HepG2 (cell line): Measurements from ENCODE around the gene SRR. TPM values are rescaled to one million over a fixed set of nuclear protein-coding genes. Genes with fewer than 3 reads are reported as not detected.

Experiments
- ATAC-seq: fragments of 200-7000 bp; cut with Tn5 transposase; 3 replicates; pipeline ENCODE4 v1.9.1; 2020; ENCODE audit warnings: mild to moderate bottlenecking, moderate library complexity
- BruUV-seq: library from RNA; stranded (reverse); fragments of 400-500 nt; replicated peaks from 2 replicates; lab custom pipeline; 2021; lab: Mats Ljungman, UMichigan
- CTCF ChIA-PET: fragments of 300-600 bp; formaldehyde crosslinking; extraction: SDS; loops from one replicate; lab custom pipeline; 2021; ENCODE audit warnings: low total read pairs, inconsistent platforms, low intra/inter-chr PET ratio; lab: Yijun Ruan, JAX
- POLR2A ChIA-PET: fragments of 350-600 bp; sonication (Branson Sonifier 250); formaldehyde crosslinking; loops from one replicate; lab custom pipeline; 2020; ENCODE audit warnings: antibody characterized with exemption, inconsistent platforms; lab: Yijun Ruan, JAX
- DNase-seq: peaks from one replicate; pipeline ENCODE4 v3.0.0-alpha.2; 2015; ENCODE audit warnings: low spot score
- FAIRE-seq: peaks from 3 replicates; lab custom pipeline; 2011; peaks lifted over from hg19 to GRCh38; lab: Jason Lieb, UNC
- H2AFZ ChIP-seq: one replicate; pipeline ENCODE4 v1.6.1; 2011; ENCODE audit warnings: low read length, inconsistent platforms
- H3K27ac ChIP-seq: fragments of 300-600 bp; 3 replicates; pipeline ENCODE4 v1.8.0; 2011; ENCODE audit warnings: mixed run types, mild to moderate bottlenecking, mixed read lengths, low read length, inconsistent platforms; ENCODE audit not compliant: insufficient read depth; ENCODE audit errors: extremely low read length
- H3K27me3 ChIP-seq, 2 experiments: fragments of 200-600 bp in 1 of 2; 2 replicates in 1 of 2; 3 replicates in 1 of 2; pipeline versions ENCODE4 v1.6.0 to v1.8.0; 2011; ENCODE audit warnings: low read length in 2 of 2, mild to moderate bottlenecking in 2 of 2, moderate library complexity in 2 of 2, inconsistent platforms in 1 of 2; ENCODE audit not compliant: insufficient read depth in 2 of 2, control insufficient read depth in 1 of 2
- H3K36me3 ChIP-seq, 2 experiments: fragments of 200-600 bp in 1 of 2; replicated peaks in 1 of 2; 2 replicates in 1 of 2; 3 replicates in 1 of 2; pipeline versions ENCODE4 v1.5.1 to v1.8.0; 2011; ENCODE audit warnings: low read length in 2 of 2, inconsistent platforms in 1 of 2; ENCODE audit not compliant: insufficient read depth in 2 of 2, control insufficient read depth in 1 of 2
- H3K4me1 ChIP-seq: 2 replicates; pipeline ENCODE4 v1.5.1; 2012; ENCODE audit warnings: low read length, inconsistent platforms; ENCODE audit not compliant: insufficient read depth
- H3K4me2 ChIP-seq: 2 replicates; pipeline ENCODE4 v1.6.0; 2011; ENCODE audit warnings: low read depth, low read length, inconsistent platforms
- H3K4me3 ChIP-seq, 3 experiments: fragments of 200-600 bp in 1 of 3; sonication (generic), shearing (Covaris generic) in 1 of 3; replicated peaks in 1 of 3; 2 replicates each; pipeline ENCODE4 v1.5.1; 2011 to 2016; ENCODE audit warnings: low read length in 3 of 3, inconsistent platforms in 2 of 3, low read depth in 2 of 3, mild to moderate bottlenecking in 2 of 3, control low read depth in 1 of 3, mixed read lengths in 1 of 3; ENCODE audit not compliant: insufficient read depth in 1 of 3
- H3K79me2 ChIP-seq: one replicate; pipeline ENCODE4 v1.6.1; 2011; ENCODE audit warnings: low read length, inconsistent platforms; ENCODE audit not compliant: insufficient read depth
- H3K9ac ChIP-seq: 2 replicates; pipeline ENCODE4 v1.6.0; 2011; ENCODE audit warnings: mild to moderate bottlenecking, low read depth, low read length, inconsistent platforms; ENCODE audit not compliant: insufficient read depth
- H3K9me3 ChIP-seq: 2 replicates; pipeline ENCODE4 v1.5.1; 2012; ENCODE audit warnings: mild to moderate bottlenecking, low read length
- H4K20me1 ChIP-seq: 2 replicates; pipeline ENCODE4 v1.6.0; 2011; ENCODE audit warnings: inconsistent platforms, mild to moderate bottlenecking, low read length, moderate library complexity; ENCODE audit not compliant: insufficient read depth
- AGO2 ChIP-seq: fragments of 200-400 bp; formaldehyde crosslinking; optimal IDR thresholded peaks from 2 replicates; pipeline ENCODE3; 2017; ENCODE audit warnings: mild to moderate bottlenecking, low read depth, low read length, moderate library complexity
- CBX2 ChIP-seq, 2 experiments: fragments of 200-600 bp in 1 of 2; sonication (generic); formaldehyde crosslinking in 1 of 2; IDR thresholded peaks; 2 replicates each; pipeline versions ENCODE4 v1.7.0 to v1.8.1; 2018 to 2022; ENCODE audit warnings: low read depth in 2 of 2, low read length in 1 of 2, mild to moderate bottlenecking in 1 of 2, missing genetic modification reagents in 1 of 2
- CCAR2 ChIP-seq: fragments of 200-400 bp; formaldehyde crosslinking; optimal IDR thresholded peaks from 2 replicates; pipeline ENCODE3; 2018; ENCODE audit warnings: low read depth, mild to moderate bottlenecking, low read length, moderate library complexity
- CSRNP2 ChIP-seq: sonication (generic); formaldehyde crosslinking; conservative IDR thresholded peaks from 2 replicates; pipeline ENCODE4 v1.8.0; 2022; ENCODE audit warnings: low read depth, missing genetic modification reagents
- HNF4A ChIP-seq: sonication (generic); formaldehyde crosslinking; IDR thresholded peaks from 2 replicates; pipeline ENCODE4 v1.4.0; 2020; ENCODE audit warnings: missing genetic modification reagents
- KDM6A ChIP-seq: IDR thresholded peaks from 2 replicates; pipeline ENCODE4 v1.6.1; 2016; ENCODE audit warnings: low read depth
- KLF6 ChIP-seq: IDR thresholded peaks from 2 replicates; pipeline ENCODE4 v1.8.0; 2016; ENCODE audit warnings: missing biosample characterization, missing genetic modification reagents
- MIER2 ChIP-seq: IDR thresholded peaks from 2 replicates; pipeline ENCODE4 v1.6.1; 2016; ENCODE audit warnings: missing biosample characterization, missing genetic modification reagents
- RBAK ChIP-seq: sonication (generic); formaldehyde crosslinking; IDR thresholded peaks from 2 replicates; pipeline ENCODE4 v1.5.1; 2020; ENCODE audit warnings: mild to moderate bottlenecking, missing genetic modification reagents
- THYN1 ChIP-seq: sonication (generic); formaldehyde crosslinking; IDR thresholded peaks from 2 replicates; pipeline ENCODE4 v1.8.1; 2023; ENCODE audit warnings: low read depth, mild to moderate bottlenecking, moderate library complexity, missing genetic modification reagents, borderline replicate concordance
- YY1 ChIP-seq: IDR thresholded peaks from 2 replicates; pipeline ENCODE4 v1.6.1; 2011; ENCODE audit warnings: low read length, low read depth, moderate library complexity, mild to moderate bottlenecking; ENCODE audit not compliant: insufficient read depth, insufficient replicate concordance
- ZNF18 ChIP-seq: sonication (generic); formaldehyde crosslinking; IDR thresholded peaks from 2 replicates; pipeline ENCODE4 v1.8.0; 2022; ENCODE audit warnings: mild to moderate bottlenecking, missing genetic modification reagents; ENCODE audit not compliant: insufficient replicate concordance
- ZNF335 ChIP-seq: sonication (generic); formaldehyde crosslinking; IDR thresholded peaks from 2 replicates; pipeline ENCODE4 v1.4.0; 2020; ENCODE audit warnings: missing genetic modification reagents
- ZNF33A ChIP-seq: sonication (generic); formaldehyde crosslinking; IDR thresholded peaks from 2 replicates; pipeline ENCODE4 v1.5.1; 2020; ENCODE audit warnings: missing genetic modification reagents, mild to moderate bottlenecking, moderate library complexity, borderline replicate concordance
- ZNF883 ChIP-seq: sonication (generic); formaldehyde crosslinking; IDR thresholded peaks from 2 replicates; pipeline ENCODE4 v1.5.1; 2020; ENCODE audit warnings: mild to moderate bottlenecking, missing genetic modification reagents; ENCODE audit errors: not compliant biosample characterization
- WGBS: methylation state at CpG from one replicate; pipeline ENCODE4 v1.1.6; 2017; ENCODE audit warnings: low lambda C conversion rate; 5-methylcytosine and 5-hydroxymethylcytosine counted together
- in situ Hi-C: cut with HindIII; loops from 2 replicates; pipeline ENCODE4 v1.10.0; 2017; ENCODE audit warnings: low pct_unique_long_range_greater_than_20kb; ENCODE audit not compliant: extremely low pct_ligation_motif_present
- intact Hi-C: fragments of 100-400 bp; cut with micrococcal nuclease; formaldehyde crosslinking; loops from one replicate; pipeline ENCODE4 v1.10.0; 2022; ENCODE audit not compliant: unreplicated experiment
- polyA plus RNA-seq, 8 experiments: library from polyadenylated mRNA; depleted of rRNA in 3 of 8; stranded (reverse) in 7 of 8; unstranded in 1 of 8; fragments of >200 nt; fragmentation: Illumina TruSeq in 4 of 8; extraction: Trizol in 4 of 8; gene quantifications; 2 replicates each; pipeline versions ENCODE4 v1.2.1 to v1.2.3, GENCODE V29; 2011 to 2016; ENCODE audit warnings: low read depth in 4 of 8, missing spikeins in 1 of 8, mixed read lengths in 1 of 8; ENCODE audit not compliant: insufficient read depth in 1 of 8
- total RNA-seq, 5 experiments: library from RNA; depleted of rRNA; stranded (reverse); fragments of >200 nt; fragmentation: Illumina TruSeq; extraction: Trizol; gene quantifications; 2 replicates each; pipeline ENCODE4 v1.2.3, GENCODE V29; 2016; ENCODE audit warnings: low read depth in 1 of 5
- TF ChIP-seq, protein P1 (sequence below): sonication (generic); formaldehyde crosslinking; IDR thresholded peaks from 2 replicates; pipeline ENCODE4 v1.5.0; 2020; ENCODE audit warnings: missing genetic modification reagents
- TF ChIP-seq, protein P2 (sequence below): sonication (generic); formaldehyde crosslinking; IDR thresholded peaks from 2 replicates; pipeline ENCODE4 v1.4.0; 2020; ENCODE audit warnings: missing genetic modification reagents, borderline replicate concordance

SRR gene
- total and polyA plus RNA-seq, 2 of the 13 experiments (the other 11 are each of a cell fraction or from before 2014, with no cell fraction given), result 3.6 to 7.8 TPM

- FAIRE-seq, result no peak
- Histone ChIP-seq H3K36me3 (peaks cover 10 to 36% of the 10 kb centered on the region in 2 experiments; a peak in 4 of 5 replicates), H3K27me3 (no peaks in the 10 kb centered on the region), H3K4me3 (no peak overlapping the region), H3K4me2 (no peak overlapping the region), H3K9ac (no peak overlapping the region), H3K9me3 (no peaks in the 10 kb centered on the region), H2AFZ (no peak overlapping the region), H3K79me2 (no peaks in the 10 kb centered on the region), H3K4me1 (no peaks in the 10 kb centered on the region), H4K20me1 (no peaks in the 10 kb centered on the region), H3K27ac (no peak overlapping the region)
- in situ Hi-C loops (no loop called here), intact Hi-C loops (no loop called here)
- WGBS, result 97% methylated on average over 2 of the region's 3 CpGs
- ChIA-PET CTCF (no interaction called here), POLR2A (no interaction called here)
- no peak for ATAC-seq
- no TSS peak for BruUV-seq
- DNase-seq, result no peak
- TF ChIP-seq MIER2 (CRISPR knock-in tag), result no peak
- TF ChIP-seq RBAK, result no peak
- no peak for TF ChIP-seq ZNF335 (CRISPR knock-in tag)
- no peak for TF ChIP-seq ZNF883 (CRISPR knock-in tag)
- no peak for TF ChIP-seq KDM6A (CRISPR knock-in tag)
- TF ChIP-seq, protein P1, sequence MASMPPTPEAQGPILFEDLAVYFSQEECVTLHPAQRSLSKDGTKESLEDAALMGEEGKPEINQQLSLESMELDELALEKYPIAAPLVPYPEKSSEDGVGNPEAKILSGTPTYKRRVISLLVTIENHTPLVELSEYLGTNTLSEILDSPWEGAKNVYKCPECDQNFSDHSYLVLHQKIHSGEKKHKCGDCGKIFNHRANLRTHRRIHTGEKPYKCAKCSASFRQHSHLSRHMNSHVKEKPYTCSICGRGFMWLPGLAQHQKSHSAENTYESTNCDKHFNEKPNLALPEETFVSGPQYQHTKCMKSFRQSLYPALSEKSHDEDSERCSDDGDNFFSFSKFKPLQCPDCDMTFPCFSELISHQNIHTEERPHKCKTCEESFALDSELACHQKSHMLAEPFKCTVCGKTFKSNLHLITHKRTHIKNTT (CRISPR knock-in tag), result no peak
- TF ChIP-seq THYN1 (CRISPR knock-in tag), result no peak
- TF ChIP-seq ZNF18 (CRISPR knock-in tag), result no peak
- TF ChIP-seq, protein P2, sequence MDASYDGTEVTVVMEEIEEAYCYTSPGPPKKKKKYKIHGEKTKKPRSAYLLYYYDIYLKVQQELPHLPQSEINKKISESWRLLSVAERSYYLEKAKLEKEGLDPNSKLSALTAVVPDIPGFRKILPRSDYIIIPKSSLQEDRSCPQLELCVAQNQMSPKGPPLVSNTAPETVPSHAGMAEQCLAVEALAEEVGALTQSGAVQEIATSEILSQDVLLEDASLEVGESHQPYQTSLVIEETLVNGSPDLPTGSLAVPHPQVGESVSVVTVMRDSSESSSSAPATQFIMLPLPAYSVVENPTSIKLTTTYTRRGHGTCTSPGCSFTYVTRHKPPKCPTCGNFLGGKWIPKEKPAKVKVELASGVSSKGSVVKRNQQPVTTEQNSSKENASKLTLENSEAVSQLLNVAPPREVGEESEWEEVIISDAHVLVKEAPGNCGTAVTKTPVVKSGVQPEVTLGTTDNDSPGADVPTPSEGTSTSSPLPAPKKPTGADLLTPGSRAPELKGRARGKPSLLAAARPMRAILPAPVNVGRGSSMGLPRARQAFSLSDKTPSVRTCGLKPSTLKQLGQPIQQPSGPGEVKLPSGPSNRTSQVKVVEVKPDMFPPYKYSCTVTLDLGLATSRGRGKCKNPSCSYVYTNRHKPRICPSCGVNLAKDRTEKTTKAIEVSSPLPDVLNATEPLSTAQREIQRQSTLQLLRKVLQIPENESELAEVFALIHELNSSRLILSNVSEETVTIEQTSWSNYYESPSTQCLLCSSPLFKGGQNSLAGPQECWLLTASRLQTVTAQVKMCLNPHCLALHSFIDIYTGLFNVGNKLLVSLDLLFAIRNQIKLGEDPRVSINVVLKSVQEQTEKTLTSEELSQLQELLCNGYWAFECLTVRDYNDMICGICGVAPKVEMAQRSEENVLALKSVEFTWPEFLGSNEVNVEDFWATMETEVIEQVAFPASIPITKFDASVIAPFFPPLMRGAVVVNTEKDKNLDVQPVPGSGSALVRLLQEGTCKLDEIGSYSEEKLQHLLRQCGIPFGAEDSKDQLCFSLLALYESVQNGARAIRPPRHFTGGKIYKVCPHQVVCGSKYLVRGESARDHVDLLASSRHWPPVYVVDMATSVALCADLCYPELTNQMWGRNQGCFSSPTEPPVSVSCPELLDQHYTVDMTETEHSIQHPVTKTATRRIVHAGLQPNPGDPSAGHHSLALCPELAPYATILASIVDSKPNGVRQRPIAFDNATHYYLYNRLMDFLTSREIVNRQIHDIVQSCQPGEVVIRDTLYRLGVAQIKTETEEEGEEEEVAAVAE (CRISPR knock-in tag), result no peak
- TF ChIP-seq ZNF33A, result no peak
- TF ChIP-seq HNF4A, result no peak
- no peak for TF ChIP-seq CSRNP2 (CRISPR knock-in tag)
- no peak for TF ChIP-seq YY1
- no peak for TF ChIP-seq KLF6 (CRISPR knock-in tag)
- TF ChIP-seq AGO2, result no peak
- no peak for TF ChIP-seq CCAR2
- TF ChIP-seq CBX2 (IDR thresholded peaks at IDR 0.05; ENCODE audit: low read depth, low read length), result no peak
- no peak for TF ChIP-seq CBX2 (CRISPR knock-in tag; IDR thresholded peaks at IDR 0.05; ENCODE audit: low read depth)
Observed at GRCh38 chr17:2266865-2267228, 36.9 kb upstream of the SRR start.
